Fibroblast of pulmonary artery (primary cell): ENCODE results near the gene TSPAN10.

Source experiments
- DNase-seq: peaks from one replicate; pipeline ENCODE4 v3.0.0-alpha.2; 2010; ENCODE audit warnings: low read depth
- H3K4me3 ChIP-seq: replicated peaks from 2 replicates; pipeline ENCODE4 v1.5.1; 2011; ENCODE audit warnings: low read depth, mild to moderate bottlenecking, control low read depth, low read length, moderate library complexity
- TF ChIP-seq, protein P1 (sequence below): IDR thresholded peaks from 2 replicates; pipeline ENCODE4 v1.5.1; 2011; ENCODE audit warnings: mild to moderate bottlenecking, control low read depth, low read length, inconsistent platforms; ENCODE audit errors: missing control alignments

The TSPAN10 gene

GRCh38 chr17:81686614-81687013, 49.6 kb downstream of the TSPAN10 start:
- TF ChIP-seq, protein P1, sequence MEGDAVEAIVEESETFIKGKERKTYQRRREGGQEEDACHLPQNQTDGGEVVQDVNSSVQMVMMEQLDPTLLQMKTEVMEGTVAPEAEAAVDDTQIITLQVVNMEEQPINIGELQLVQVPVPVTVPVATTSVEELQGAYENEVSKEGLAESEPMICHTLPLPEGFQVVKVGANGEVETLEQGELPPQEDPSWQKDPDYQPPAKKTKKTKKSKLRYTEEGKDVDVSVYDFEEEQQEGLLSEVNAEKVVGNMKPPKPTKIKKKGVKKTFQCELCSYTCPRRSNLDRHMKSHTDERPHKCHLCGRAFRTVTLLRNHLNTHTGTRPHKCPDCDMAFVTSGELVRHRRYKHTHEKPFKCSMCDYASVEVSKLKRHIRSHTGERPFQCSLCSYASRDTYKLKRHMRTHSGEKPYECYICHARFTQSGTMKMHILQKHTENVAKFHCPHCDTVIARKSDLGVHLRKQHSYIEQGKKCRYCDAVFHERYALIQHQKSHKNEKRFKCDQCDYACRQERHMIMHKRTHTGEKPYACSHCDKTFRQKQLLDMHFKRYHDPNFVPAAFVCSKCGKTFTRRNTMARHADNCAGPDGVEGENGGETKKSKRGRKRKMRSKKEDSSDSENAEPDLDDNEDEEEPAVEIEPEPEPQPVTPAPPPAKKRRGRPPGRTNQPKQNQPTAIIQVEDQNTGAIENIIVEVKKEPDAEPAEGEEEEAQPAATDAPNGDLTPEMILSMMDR: no peak
- no peak for DNase-seq
- H3K4me3 ChIP-seq: no peak overlapping the region

DNA sequence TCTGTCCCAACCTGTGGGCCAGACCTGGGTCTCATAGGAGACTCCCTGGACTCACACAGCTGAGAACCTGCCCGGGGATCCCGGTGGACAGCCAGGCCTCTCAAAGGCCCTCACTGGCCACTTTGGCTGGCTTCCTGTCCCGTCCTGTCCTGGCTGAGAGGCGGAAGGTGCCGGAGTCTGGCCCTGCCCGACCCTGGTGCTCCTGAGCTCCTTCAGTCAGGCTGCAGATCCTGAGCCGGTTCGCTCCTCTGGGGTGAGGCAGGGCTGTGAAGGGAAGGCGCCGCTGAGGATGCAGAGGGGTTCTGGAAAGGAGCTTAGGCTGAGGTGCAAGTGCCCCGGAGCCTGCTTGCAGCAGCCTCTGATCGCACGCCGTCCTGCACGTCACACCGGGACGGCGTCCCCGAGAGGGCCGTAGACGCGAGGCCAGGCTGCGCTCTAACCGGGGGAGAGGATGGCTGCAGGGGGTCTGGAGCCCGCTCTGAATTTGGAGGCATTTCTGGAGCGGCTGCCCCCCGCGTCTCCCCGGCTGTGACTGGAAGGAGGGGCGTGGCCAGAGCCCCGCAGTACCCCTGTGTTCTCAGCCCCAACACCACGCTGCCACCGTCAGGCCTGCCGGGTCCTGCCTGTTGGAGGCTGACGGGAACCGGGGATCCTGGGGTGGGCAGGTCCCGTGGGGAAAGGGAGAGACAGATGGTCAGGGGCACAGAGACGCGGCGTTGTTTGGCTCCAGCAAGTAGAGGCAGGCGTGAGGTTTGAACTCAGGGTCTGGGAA, 51.0 kb downstream of the TSPAN10 start:
- DNase-seq: no peak
- no peak overlapping the region for H3K4me3 ChIP-seq
- TF ChIP-seq, protein P1: no peak

GRCh38 chr17:81688616-81689015, 51.6 kb downstream of the TSPAN10 start:
- TF ChIP-seq, protein P1: no peak
- no peak for DNase-seq
- H3K4me3 ChIP-seq: no peak overlapping the region

DNA sequence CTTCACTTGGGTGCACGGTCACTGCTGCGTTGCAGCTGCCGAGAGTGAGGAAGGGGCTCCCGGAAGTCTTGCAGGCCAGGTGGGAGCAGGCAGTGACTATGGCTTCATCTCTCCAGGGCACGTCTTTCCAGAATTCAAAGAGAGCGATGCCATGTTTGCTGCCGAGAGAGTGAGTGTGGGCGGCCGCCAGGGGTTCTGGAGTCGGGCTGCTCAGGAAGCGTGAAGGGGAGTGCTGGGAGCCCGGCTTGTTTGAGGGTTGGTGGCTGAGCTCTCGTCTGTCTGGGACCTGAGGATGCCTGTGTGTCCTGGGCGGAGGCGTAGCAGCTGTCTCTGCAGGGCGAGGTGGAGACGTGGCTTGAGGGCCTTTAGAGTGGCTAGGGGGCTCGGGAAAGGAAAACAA, 53.1 kb downstream of the TSPAN10 start:
- H3K4me3 ChIP-seq: no peak overlapping the region
- no peak for DNase-seq
- TF ChIP-seq, protein P1: no peak

GRCh38 chr17:81690549-81690948, 53.6 kb downstream of the TSPAN10 start:
- TF ChIP-seq, protein P1: no peak
- DNase-seq: no peak
- H3K4me3 ChIP-seq: no peak overlapping the region

- no peak overlapping the region for H3K4me3 ChIP-seq
- TF ChIP-seq, protein P1: no peak
- no peak for DNase-seq
Observed at GRCh38 chr17:81691196-81691595, 54.2 kb downstream of the TSPAN10 start.

DNA sequence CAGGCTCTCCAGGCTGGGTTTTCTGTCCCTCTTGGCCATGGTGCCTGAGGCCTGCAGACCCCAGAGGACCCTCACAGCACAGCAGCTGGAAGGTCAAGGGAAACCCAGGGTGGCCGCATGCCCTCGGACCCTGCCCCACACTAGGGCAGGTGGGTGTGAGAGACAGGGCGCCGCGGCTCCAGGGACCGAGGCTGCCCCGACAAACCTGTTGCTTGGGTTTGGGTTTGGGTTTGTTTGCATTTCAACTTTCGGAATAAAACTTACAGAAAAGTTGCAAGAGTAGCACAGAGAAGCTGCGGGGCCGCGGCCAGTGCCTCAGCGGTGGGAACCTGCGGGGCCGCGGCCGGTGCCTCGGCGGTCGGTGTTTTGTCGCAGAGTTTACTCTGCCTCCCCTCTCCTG, 54.6 kb downstream of the TSPAN10 start:
- TF ChIP-seq, protein P1: no peak

More for the DNA sequence above, 54.6 kb downstream of the TSPAN10 start:
- no peak for DNase-seq
- H3K4me3 ChIP-seq: no peak overlapping the region
